Measurements from ENCODE around the gene RNF26. TPM values are rescaled to one million over a fixed set of nuclear protein-coding genes. Genes with fewer than 3 reads are reported as not detected.

Gene RNF26
- total and polyA plus RNA-seq, 2 of the 13 experiments (the other 11 are each of a cell fraction or from before 2014, with no cell fraction given), result 11.9 to 26.3 TPM

- TF ChIP-seq HMGXB4 (CRISPR knock-in tag; IDR thresholded peaks at IDR 0.05; ENCODE audit: borderline replicate concordance in 1 of 2, low read depth in 1 of 2), result no peak
These were observed 23.7 kb upstream of the RNF26 start (continued) for GRCh38 chr11:119310682-119311052.

GRCh38 chr11:119314726-119315125 lies 19.6 kb upstream of the RNF26 start:
- FAIRE-seq, result no peak
- no peak for DNase-seq (ENCODE audit: low spot score)
- peaks cover 0 to 3% of the 10 kb centered on the region in 2 experiments; a peak in 1 of 5 replicates for H3K36me3 ChIP-seq (replicated peaks in 1 of 2; ENCODE audit: control insufficient read depth in 1 of 2, insufficient read depth in 2 of 2, low read length in 2 of 2)
- CTCF ChIA-PET (ENCODE audit: low intra/inter-chr PET ratio, low total read pairs), result no interaction called here
- WGBS (ENCODE audit: low lambda C conversion rate), result 100% methylated on average over 2 of the region's 18 CpGs
- no peak for ATAC-seq
- H3K9me3 ChIP-seq (ENCODE audit: low read length), result no peaks in the 10 kb centered on the region
- no peak overlapping the region for H3K4me3 ChIP-seq (replicated peaks in 1 of 3; ENCODE audit: insufficient read depth in 1 of 3, low read depth in 2 of 3, low read length in 3 of 3)
- H3K79me2 ChIP-seq (ENCODE audit: insufficient read depth, low read length), result no peaks in the 10 kb centered on the region
- in situ Hi-C loops (cut with HindIII; ENCODE audit: extremely low pct_ligation_motif_present, low pct_unique_long_range_greater_than_20kb), result no loop called here
- H3K27ac ChIP-seq (ENCODE audit: extremely low read length, insufficient read depth, low read length), result no peak overlapping the region
- H4K20me1 ChIP-seq (ENCODE audit: insufficient read depth, low read length), result no peaks in the 10 kb centered on the region
- no TSS peak for BruUV-seq (replicated peaks)
- no peak overlapping the region for H3K9ac ChIP-seq (ENCODE audit: insufficient read depth, low read depth, low read length)
- TF ChIP-seq ZNF615 (CRISPR knock-in tag; IDR thresholded peaks at IDR 0.05; ENCODE audit: borderline replicate concordance), result no peak
- peaks cover 0 to 9% of the 10 kb centered on the region in 2 experiments; a peak in 1 of 5 replicates for H3K27me3 ChIP-seq (ENCODE audit: control insufficient read depth in 1 of 2, insufficient read depth in 2 of 2, low read length in 2 of 2)
- intact Hi-C loops (cut with micrococcal nuclease; ENCODE audit: unreplicated experiment), result no loop called here
- peaks cover 36% of the 10 kb centered on the region for H3K4me1 ChIP-seq (ENCODE audit: insufficient read depth, low read length)
- no peak overlapping the region for H2AFZ ChIP-seq (ENCODE audit: low read length)
- H3K4me2 ChIP-seq (ENCODE audit: low read depth, low read length), result no peak overlapping the region
- POLR2A ChIA-PET, result no interaction called here
